Measurements from ENCODE around the gene UNC50. TPM values are rescaled to one million over a fixed set of nuclear protein-coding genes. Genes with fewer than 3 reads are reported as not detected.
A peak's percentile ranks its signal among the peaks of the same experiment; 100 is the strongest.
"Not testable (repeated sequence)": the region's sequence is repeated elsewhere in the genome, so short reads cannot be mapped to it uniquely, and the experiment has no call there.

Gene UNC50
- total RNA-seq, 2 donors from 2014 or later, result 19.5 to 26.0 TPM

DNA sequence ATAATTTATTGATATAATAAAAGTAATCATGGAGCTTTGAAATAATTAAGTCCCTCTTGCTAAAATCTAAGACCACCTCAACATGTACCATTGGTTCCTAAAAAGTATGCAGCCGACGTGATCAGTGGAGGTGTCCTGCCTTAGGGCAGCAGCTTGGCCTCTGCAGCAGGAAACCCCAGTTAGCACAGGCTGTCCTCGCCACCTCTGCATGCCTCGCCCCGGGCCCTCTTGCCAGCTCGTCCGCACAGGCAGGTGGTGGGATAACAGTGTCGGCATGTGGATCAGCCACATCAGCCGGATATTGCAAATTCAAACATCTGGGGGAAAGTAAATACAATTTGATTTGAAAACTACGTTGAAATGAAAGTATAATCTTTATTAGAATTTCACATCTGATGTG is 23.0 kb upstream of the UNC50 start:
- H3K27me3 Mint-ChIP-seq, result no peaks in the 10 kb centered on the region
- no peaks in the 10 kb centered on the region for H3K9me3 Mint-ChIP-seq
- no peak overlapping the region for H3K4me3 Mint-ChIP-seq
- H3K4me1 Mint-ChIP-seq, result no peaks in the 10 kb centered on the region
- peaks cover 91% of the 10 kb centered on the region for H3K36me3 Mint-ChIP-seq (ENCODE audit: low read depth)
- no peak for ATAC-seq (replicated peaks)
- H3K27ac Mint-ChIP-seq, result no peak overlapping the region

DNA sequence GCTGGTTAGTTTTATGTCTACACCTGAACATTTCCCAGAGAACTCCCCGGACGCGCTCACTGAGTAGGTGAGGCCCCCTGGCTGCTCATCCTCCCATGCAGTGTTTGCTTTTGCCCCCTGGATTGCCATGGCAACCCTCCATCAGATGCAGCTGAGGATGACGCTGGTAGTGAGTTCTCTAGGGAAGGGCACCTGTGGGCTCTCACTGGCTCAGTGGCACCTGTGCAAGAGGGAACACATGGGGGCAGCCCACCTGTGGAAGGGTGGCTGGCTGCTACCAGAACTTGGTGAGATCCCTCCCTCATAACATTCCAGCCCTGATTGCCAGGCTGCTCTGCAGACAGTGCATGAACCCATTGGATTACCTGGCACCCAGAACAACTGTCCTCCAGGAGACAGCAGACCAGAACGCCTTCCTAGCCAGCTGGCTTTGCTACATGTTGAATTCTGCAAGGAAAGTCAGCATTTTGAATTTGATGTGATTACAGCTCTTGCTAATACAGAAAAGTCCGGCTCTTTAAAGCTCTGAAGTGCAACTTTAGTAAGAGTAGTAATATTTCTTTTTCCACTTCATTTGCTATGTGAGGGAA is 21.7 kb upstream of the UNC50 start:
- no peak overlapping the region for H3K4me3 Mint-ChIP-seq
- peaks cover 96% of the 10 kb centered on the region for H3K36me3 Mint-ChIP-seq (ENCODE audit: low read depth)
- H3K9me3 Mint-ChIP-seq, result no peaks in the 10 kb centered on the region
- H3K27me3 Mint-ChIP-seq, result no peaks in the 10 kb centered on the region
- ATAC-seq (replicated peaks), result no peak
- no peaks in the 10 kb centered on the region for H3K4me1 Mint-ChIP-seq
- H3K27ac Mint-ChIP-seq, result no peak overlapping the region

DNA sequence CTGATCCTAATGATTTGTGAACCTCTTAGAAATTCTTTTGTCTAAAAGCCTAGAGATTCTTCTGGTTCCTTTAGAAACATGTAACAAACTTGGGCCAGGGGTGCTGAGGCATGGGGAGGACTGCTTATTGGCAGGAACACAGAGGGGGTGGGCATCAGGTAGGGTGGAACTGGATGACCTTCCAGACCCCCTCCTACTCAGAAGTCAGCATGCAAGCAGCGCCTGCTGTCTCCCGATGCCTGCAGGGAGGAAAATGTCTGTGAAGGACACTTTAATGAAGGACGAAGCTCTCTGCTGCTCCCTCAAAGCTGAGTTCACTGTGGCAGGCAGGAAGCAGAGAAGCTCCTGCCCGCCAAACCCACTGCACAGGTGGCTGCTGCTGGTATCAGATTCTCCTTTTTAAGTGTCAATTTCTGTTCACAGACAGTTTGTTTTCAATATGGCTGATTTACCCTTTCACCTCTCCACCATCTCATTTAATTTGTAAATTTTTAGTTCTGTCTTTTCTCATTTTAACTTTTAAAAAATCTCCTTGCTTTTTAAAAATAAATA is 19.4 kb upstream of the UNC50 start:
- no peak overlapping the region for H3K4me3 Mint-ChIP-seq
- peaks cover 94% of the 10 kb centered on the region for H3K36me3 Mint-ChIP-seq (ENCODE audit: low read depth)
- H3K27me3 Mint-ChIP-seq, result no peaks in the 10 kb centered on the region
- H3K4me1 Mint-ChIP-seq, result peaks cover 4% of the 10 kb centered on the region
- ATAC-seq (replicated peaks), result no peak
- peak overlapping the region; percentile 61 for H3K27ac Mint-ChIP-seq
- H3K9me3 Mint-ChIP-seq, result peaks cover 7% of the 10 kb centered on the region

DNA sequence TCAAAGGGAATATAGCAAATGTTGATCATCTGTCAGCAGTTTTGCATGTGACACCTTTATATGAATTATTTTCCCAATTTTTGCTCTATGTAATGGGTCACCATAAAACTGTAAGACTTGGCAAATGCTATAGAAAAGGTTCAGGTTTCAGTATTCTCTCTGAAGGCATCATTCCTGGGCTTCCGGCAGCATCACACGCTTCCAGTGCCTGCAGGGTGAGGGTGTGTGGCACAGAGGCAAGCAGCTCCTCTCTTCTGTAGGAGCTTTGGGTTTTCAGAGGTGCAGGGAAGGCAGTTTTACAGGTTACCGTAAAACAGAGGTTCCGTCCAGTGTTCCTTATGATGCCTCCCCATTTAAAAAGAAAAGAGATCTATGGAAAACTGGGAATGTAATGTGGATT is 18.9 kb upstream of the UNC50 start:
- peaks cover 7% of the 10 kb centered on the region for H3K9me3 Mint-ChIP-seq
- ATAC-seq (replicated peaks), result no peak
- H3K36me3 Mint-ChIP-seq (ENCODE audit: low read depth), result peaks cover 92% of the 10 kb centered on the region
- H3K27ac Mint-ChIP-seq, result peak overlapping the region; percentile 61
- H3K4me3 Mint-ChIP-seq, result no peak overlapping the region
- H3K4me1 Mint-ChIP-seq, result peaks cover 4% of the 10 kb centered on the region
- no peaks in the 10 kb centered on the region for H3K27me3 Mint-ChIP-seq

DNA sequence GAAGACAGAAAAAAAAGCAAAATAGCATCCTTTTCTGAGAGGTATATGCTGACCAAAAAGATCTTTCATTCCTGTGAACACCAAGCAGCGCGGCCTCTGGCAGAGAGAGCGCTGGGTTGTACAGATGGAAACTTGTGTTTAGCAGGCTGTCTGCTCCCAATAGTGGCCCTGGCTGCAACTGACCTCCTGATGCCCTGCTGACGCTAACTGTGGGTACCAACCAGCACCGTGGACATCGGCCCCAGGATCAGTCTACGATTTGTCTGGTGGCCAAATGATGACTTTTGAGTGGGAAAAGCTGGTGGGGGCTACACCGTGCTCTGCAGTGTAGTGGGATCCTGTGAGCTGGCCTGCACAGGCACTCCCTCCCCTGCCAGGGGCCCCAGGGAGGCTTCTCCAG is 15.8 kb upstream of the UNC50 start:
- no peaks in the 10 kb centered on the region for H3K27me3 Mint-ChIP-seq
- H3K36me3 Mint-ChIP-seq (ENCODE audit: low read depth), result peaks cover 83% of the 10 kb centered on the region
- no peak for ATAC-seq (replicated peaks)
- H3K27ac Mint-ChIP-seq, result peak overlapping the region; percentile 36
- peaks cover 7% of the 10 kb centered on the region for H3K9me3 Mint-ChIP-seq
- no peak overlapping the region for H3K4me3 Mint-ChIP-seq
- peaks cover 7% of the 10 kb centered on the region for H3K4me1 Mint-ChIP-seq

DNA sequence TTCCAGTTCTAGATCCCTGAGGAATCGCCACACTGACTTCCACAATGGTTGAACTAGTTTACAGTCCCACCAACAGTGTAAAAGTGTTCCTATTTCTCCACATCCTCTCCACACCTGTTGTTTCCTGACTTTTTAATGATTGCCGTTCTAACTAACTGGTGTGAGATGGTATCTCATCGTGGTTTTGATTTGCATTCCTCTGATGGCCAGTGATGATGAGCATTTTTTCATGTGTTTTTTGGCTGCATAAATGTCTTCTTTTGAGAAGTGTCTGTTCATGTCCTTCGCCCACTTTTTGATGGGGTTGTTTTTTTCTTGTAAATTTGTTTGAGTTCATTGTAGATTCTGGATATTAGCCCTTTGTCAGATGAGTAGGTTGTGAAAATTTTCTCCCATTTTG is 13.7 kb upstream of the UNC50 start:
- not testable (repeated sequence) for H3K4me3 Mint-ChIP-seq
- peaks cover 81% of the 10 kb centered on the region for H3K36me3 Mint-ChIP-seq (ENCODE audit: low read depth)

DNA sequence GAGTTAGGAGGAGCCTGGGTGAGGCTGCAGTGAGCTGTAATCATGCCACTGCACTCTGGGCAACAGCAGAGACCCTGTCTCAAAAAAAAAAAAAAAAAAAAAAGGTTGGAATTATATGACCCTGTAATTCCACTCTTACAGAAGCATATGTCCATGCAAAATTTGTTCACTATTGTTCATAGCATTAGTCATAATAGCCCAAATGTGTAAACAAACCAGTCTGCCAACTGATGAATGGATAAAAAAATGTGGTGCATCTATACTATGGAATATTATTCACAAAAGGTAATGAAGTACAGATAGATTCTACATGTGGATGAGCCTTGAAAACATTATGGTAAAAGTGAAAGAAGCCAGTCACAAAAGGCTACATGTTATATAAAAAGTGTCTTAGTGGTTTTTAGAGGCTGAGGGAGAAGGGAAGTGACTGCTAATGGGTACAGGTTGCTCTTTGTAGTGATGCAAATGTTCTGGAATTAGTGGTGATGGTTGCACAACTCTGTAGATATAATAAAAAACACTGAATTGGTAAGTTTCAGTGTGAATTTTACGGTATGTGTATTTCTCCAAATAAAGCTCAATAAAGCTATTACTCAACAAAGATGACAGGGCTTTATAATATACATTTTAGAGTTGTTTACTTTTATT is 9.5 kb upstream of the UNC50 start:
- peaks cover 87% of the 10 kb centered on the region for H3K36me3 Mint-ChIP-seq (ENCODE audit: low read depth)
- H3K4me3 Mint-ChIP-seq, result no peak overlapping the region
- peak overlapping the region; percentile 9 for H3K27ac Mint-ChIP-seq
- no peaks in the 10 kb centered on the region for H3K27me3 Mint-ChIP-seq
- peaks cover 7% of the 10 kb centered on the region for H3K4me1 Mint-ChIP-seq
- no peak for ATAC-seq (replicated peaks)
- peaks cover under 1% of the 10 kb centered on the region for H3K9me3 Mint-ChIP-seq

More for the DNA sequence above, 13.7 kb upstream of the UNC50 start:
- not testable (repeated sequence) for H3K27me3 Mint-ChIP-seq; H3K9me3 Mint-ChIP-seq; H3K4me1 Mint-ChIP-seq; H3K27ac Mint-ChIP-seq; ATAC-seq (replicated peaks)

DNA sequence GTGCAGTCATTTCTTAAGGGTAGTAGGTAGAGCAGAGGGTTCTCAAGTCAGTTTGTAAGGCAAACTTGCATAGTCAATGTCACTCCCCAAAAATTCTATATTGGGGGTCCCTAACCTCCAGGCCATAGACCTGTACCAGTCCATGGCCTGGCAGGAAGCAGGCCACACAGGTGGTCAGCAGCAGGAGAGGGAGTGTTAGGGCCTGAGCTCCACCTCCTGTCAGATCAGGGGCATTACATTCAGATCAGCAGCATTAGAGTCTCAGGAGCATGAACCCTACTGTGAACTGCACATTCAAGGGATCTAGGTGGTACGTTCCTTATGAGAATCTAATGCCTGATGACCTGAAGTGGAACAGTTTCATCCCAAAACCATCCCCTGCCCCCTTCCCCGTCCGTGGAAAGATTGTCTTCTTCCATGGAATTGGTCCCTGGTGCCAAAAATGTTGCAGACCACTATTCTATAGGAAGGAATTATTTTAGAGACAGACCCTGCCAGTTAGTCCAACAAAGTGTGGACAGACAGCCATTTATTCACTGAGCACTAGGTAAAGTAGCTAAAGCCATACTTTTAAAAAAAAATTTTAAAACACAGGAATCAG is 6.8 kb upstream of the UNC50 start:
- peaks cover 25% of the 10 kb centered on the region for H3K4me1 Mint-ChIP-seq

DNA sequence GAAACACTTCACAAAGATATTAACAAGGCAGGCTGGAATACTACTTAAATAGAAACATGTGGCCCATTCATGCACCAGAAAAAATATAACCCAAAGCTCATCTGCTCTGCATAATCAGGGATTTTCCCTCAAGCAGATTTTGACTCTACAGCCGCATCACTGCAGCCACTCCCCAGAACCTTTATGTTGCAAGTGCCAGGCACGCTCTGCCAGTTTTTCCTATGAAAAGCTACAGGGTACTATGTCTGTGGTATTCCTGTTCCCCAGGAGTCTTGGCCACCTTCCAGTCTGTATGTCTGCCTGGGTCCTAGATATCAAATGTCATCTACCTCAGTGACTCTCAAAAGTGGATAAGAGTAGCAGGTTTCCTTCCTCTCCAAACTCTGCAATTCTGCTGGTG is 3.8 kb upstream of the UNC50 start:
- ATAC-seq (replicated peaks), result no peak
- H3K4me1 Mint-ChIP-seq, result peaks cover 36% of the 10 kb centered on the region
- peaks cover 72% of the 10 kb centered on the region for H3K36me3 Mint-ChIP-seq (ENCODE audit: low read depth)

More for the DNA sequence above, 6.8 kb upstream of the UNC50 start:
- Mint-ChIP-seq H3K9me3 (no peaks in the 10 kb centered on the region), H3K4me3 (no peak overlapping the region), H3K27ac (no peak overlapping the region), H3K27me3 (no peaks in the 10 kb centered on the region), H3K36me3 (ENCODE audit: low read depth) (peaks cover 82% of the 10 kb centered on the region)
- ATAC-seq (replicated peaks), result peak; percentile 67

DNA sequence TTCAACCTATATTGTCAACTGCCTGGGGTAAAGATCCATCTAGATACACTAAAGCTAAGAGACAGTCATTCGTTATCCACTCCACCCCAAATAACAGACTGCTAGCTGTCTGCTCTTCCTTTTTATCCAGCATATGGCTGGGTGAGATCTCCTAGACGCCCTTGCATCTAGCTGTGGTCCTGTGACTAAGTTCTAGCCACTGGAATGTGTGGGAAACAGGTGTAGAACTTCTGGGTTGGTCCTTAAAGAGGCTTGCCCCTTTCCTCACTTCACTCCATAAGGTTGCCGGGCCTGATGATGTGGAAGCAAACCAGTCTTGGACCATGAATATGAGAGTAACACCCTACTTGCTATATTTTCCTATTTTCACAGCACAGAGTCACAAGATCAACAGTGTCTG is 3.3 kb upstream of the UNC50 start:
- H3K9me3 Mint-ChIP-seq, result no peaks in the 10 kb centered on the region
- H3K27ac Mint-ChIP-seq, result peak overlapping the region; percentile 76
- no peak for ATAC-seq (replicated peaks)
- peaks cover 72% of the 10 kb centered on the region for H3K36me3 Mint-ChIP-seq (ENCODE audit: low read depth)
- H3K4me3 Mint-ChIP-seq, result peak overlapping the region; percentile 15
- H3K4me1 Mint-ChIP-seq, result peaks cover 39% of the 10 kb centered on the region
- no peaks in the 10 kb centered on the region for H3K27me3 Mint-ChIP-seq

More for the DNA sequence above, 3.8 kb upstream of the UNC50 start:
- H3K9me3 Mint-ChIP-seq, result no peaks in the 10 kb centered on the region
- H3K27ac Mint-ChIP-seq, result peak overlapping the region; percentile 76
- H3K27me3 Mint-ChIP-seq, result no peaks in the 10 kb centered on the region
- H3K4me3 Mint-ChIP-seq, result peak overlapping the region; percentile 15

DNA sequence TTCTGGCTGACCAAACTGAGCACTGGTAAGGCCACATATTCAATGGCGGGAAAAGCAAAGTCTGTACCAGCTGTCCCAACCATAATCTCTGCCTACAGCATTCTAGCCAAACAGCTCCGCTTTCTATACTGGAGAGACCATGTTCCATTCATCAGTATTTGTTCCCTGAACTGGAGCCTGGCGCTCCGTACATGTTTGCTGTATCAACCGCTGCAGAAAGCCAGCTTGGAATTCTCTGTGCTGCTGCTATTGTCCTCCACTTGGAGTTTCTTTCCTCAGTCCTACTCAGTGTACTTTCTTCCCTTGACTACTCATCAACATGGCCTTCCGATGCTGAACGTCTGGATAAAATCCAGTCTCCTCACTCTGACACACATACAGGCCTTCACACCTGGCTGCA is 2.0 kb upstream of the UNC50 start:
- Mint-ChIP-seq H3K4me3 (peak overlapping the region; percentile 91), H3K36me3 (ENCODE audit: low read depth) (peaks cover 72% of the 10 kb centered on the region), H3K27me3 (no peaks in the 10 kb centered on the region), H3K27ac (peak overlapping the region; percentile 94), H3K4me1 (peaks cover 44% of the 10 kb centered on the region), H3K9me3 (no peaks in the 10 kb centered on the region)
- ATAC-seq (replicated peaks), result no peak

DNA sequence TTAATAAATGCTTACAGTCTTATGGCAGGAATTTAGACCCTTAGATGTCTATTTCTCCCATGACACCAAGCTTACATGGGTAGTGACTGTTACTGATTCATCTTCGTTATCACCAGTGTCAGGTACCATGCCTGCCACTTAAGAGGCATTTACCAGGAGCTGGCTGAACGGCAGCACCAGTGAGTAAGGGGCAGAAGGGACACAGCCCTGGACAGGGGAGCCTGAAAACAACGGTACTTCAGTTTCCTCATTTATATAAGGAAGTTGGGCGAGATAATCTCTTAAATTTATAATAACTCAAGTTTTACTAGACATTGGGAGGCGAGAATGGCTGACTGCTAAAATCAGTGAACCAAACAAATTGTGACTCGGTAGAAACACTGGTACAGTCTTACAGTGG is 1.3 kb upstream of the UNC50 start:
- no peaks in the 10 kb centered on the region for H3K9me3 Mint-ChIP-seq
- ATAC-seq (replicated peaks), result no peak
- peaks cover 72% of the 10 kb centered on the region for H3K36me3 Mint-ChIP-seq (ENCODE audit: low read depth)
- H3K27me3 Mint-ChIP-seq, result no peaks in the 10 kb centered on the region
- peak overlapping the region; percentile 91 for H3K4me3 Mint-ChIP-seq
- H3K4me1 Mint-ChIP-seq, result peaks cover 44% of the 10 kb centered on the region
- H3K27ac Mint-ChIP-seq, result peak overlapping the region; percentile 94

DNA sequence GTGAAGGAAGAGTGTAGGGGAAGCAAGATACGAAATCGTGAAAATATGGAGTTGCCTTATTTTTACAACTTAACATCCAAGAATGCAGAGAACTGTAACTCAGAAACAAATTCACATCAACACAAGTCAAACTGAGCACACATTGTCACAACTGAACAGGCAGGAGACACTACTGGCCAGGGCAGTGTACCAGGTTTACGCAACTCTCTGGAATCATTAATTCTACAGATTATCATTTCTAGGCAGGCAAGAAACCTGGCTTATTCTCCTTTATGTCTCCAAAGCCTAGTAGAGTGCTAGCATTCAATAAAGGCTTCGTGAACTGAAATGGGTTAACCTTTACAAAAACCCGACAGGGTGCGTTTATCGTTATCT is 661 bp upstream of the UNC50 start:
- ATAC-seq (replicated peaks), result no peak
- H3K27me3 Mint-ChIP-seq, result no peaks in the 10 kb centered on the region
- H3K27ac Mint-ChIP-seq, result peak overlapping the region; percentile 94
- peak overlapping the region; percentile 91 for H3K4me3 Mint-ChIP-seq
- no peaks in the 10 kb centered on the region for H3K9me3 Mint-ChIP-seq
- peaks cover 72% of the 10 kb centered on the region for H3K36me3 Mint-ChIP-seq (ENCODE audit: low read depth)
- peaks cover 44% of the 10 kb centered on the region for H3K4me1 Mint-ChIP-seq

DNA sequence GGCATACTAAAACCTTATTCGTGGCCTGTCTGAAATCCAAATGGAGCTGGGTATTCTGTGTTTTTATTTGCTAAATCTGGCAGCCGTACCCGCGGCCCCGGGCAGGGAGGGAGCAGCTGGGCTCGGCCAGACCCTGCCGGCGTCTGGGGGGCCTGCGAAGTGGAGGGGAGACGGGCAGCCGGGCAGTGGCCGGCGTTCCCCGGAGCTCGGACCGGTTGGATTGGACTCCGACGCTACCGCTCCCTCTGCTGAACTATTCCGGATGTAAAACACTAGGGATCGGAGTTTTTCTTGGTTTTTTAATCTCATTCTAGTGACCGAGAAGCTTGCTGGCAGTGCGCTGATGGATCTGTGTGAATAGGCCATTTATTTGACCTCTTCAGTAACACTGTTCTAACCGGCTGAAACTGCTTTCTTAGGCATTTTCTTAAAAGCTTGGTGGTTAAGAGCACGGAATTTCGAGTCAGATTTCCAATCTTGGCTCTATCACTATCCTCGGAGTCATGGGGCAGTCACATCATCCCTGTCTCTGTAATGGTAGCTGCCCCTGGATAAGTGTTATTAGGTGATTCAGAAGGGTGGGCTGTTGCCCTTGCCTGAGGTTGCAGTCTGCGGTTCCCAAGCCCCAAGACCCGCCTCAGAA is 694 bp downstream of the UNC50 start:
- H3K27me3 Mint-ChIP-seq, result no peaks in the 10 kb centered on the region
- peak overlapping the region; percentile 91 for H3K4me3 Mint-ChIP-seq
- H3K27ac Mint-ChIP-seq, result peak overlapping the region; percentile 94
- H3K4me1 Mint-ChIP-seq, result peaks cover 50% of the 10 kb centered on the region
- no peak for ATAC-seq (replicated peaks)
- H3K9me3 Mint-ChIP-seq, result no peaks in the 10 kb centered on the region
- H3K36me3 Mint-ChIP-seq (ENCODE audit: low read depth), result peaks cover 72% of the 10 kb centered on the region
